Activated CD4-positive, CD25-positive, alpha-beta regulatory T cell treated with anti-CD3 and anti-CD28 coated beads, Interleukin-2, amount 50 U/mL, for 24 hours (primary cell): Measurements from ENCODE around the gene CBX4.

Experiments
- ATAC-seq, 2 donors: fragments of 150-1000 bp; cut with Tn5 transposase; one replicate each; pipeline ENCODE4 v1.10.0; 2021; ENCODE audit warnings: mild to moderate bottlenecking in 1 of 2, moderate library complexity in 1 of 2

Gene CBX4

DNA sequence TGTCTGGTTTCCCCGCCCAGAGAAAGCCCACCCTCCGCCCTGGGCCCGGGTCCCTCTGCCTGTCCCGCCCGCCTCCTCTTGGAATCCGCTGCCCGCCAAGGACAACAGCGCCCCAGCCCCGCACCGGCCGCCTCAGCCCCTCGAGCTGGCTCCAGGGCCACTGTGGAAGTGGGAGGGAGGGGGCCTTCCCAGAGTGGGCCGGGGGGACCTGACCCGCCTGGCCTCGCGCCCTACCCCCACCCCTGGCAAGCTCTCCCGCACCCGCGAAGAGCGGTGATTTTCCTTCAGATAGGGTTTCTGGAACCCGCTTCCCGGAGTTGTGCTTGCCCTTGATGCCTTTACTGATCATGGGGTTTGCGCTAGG, 40.1 kb downstream of the CBX4 start:
- ATAC-seq = no peak

- ATAC-seq = no peak
These were observed 40.7 kb downstream of the CBX4 start for GRCh38 chr17:79798299-79799173.

DNA sequence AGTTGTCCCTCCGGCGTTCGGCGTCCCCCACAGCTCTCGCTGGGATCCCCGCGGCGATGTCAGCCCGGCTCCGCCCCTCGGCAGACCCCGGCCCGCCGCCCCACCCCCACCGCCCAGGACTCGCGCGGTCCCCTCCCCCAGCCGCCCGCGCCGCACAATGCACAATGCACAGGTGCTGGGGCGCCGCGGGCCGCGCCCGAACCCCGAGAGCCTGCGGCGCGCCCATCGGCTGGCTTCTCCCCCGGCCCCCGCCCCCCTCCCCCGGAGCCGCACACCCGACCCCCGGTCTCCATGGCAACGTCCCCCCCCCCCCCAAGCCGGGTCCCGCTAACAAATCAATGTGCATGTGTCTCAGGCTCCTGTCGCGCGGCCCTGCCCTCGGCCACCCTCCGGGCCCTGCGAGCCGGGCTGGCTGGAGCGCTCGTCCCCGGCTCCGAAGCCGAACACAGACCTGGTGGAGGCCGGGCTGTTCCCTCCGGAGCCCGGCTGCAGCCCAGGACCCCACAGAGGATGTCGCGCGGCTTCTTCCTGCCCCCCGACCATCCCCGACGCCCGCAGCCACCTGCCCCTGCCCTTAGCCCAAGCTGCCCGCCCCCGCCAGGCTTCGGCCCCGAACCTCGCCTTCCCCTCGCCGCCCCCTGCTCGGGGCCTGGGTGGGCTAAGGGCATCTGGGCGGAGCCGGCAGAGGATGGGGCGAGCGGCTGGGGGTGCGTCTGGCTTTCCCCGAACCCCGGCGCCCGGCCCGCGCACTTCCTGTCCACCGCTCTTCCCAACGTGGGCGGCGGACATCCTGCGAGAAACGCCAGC, 41.5 kb downstream of the CBX4 start:
- ATAC-seq = peak; percentile 11 to 17

- peak; percentile 90 for ATAC-seq
These were observed 42.3 kb downstream of the CBX4 start, which contains the start of gene CBX8 for GRCh38 chr17:79796763-79797491. CBX8 (minus strand) TSS chr17:79797077; CDS start chr17:79796998, 79 bp downstream.

- ATAC-seq = no peak
These were observed 42.8 kb downstream of the CBX4 start for GRCh38 chr17:79796444-79796762.

GRCh38 chr17:79795795-79796443, 43.3 kb downstream of the CBX4 start:
- no peak for ATAC-seq

GRCh38 chr17:79794659-79795511, 44.4 kb downstream of the CBX4 start:
- ATAC-seq = no peak

DNA sequence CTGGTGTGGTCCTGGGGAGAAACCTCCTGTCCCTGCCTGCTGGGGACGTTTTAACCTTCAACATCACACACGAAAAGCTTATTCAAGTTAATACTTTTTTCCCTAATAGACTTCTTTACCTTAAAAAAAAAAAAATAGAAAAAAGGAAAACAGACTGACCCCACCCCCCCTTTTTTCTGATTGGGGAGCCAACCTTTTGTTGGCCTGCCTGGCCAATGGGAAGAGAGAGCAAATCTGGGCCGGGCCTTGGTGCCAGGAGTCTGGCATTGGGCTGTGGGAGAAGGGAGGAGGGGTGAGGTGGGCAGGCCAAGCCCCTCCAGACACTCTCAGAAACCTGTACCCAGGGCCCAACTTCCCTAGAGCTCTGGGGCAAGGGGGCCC, 45.3 kb downstream of the CBX4 start:
- no peak for ATAC-seq

GRCh38 chr17:79792984-79793923, 46.0 kb downstream of the CBX4 start:
- no peak for ATAC-seq

DNA sequence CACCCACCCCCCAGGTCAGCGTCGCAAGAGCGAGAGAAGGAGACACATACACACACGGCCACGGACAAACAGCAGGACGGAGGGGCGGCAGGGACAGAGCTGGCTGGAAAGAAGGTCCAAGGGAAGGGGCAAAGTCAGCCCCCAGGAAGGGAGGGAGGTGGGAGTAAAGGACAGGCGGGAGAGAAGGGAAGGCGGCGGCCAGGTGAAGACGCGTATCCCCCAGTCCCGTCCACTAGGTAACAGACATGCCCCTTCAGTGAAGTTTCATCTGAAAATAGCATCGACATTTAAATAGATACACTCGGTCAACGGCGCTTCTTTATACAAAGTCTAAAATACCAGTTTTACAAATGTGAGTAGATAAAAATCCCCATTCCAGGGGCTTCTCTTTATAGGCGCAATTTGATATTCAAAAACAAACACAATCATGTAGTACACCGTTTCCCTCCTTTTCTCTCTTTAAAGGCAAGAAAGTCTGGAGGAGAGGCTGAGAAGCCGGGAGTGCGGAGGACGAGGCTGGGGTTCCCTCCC, 46.8 kb downstream of the CBX4 start:
- no peak for ATAC-seq

- ATAC-seq = no peak
These were observed 47.5 kb downstream of the CBX4 start for GRCh38 chr17:79791735-79792161.

GRCh38 chr17:79790805-79791734, 48.2 kb downstream of the CBX4 start:
- ATAC-seq = peak in 1 of 2 donors; percentile 5

DNA sequence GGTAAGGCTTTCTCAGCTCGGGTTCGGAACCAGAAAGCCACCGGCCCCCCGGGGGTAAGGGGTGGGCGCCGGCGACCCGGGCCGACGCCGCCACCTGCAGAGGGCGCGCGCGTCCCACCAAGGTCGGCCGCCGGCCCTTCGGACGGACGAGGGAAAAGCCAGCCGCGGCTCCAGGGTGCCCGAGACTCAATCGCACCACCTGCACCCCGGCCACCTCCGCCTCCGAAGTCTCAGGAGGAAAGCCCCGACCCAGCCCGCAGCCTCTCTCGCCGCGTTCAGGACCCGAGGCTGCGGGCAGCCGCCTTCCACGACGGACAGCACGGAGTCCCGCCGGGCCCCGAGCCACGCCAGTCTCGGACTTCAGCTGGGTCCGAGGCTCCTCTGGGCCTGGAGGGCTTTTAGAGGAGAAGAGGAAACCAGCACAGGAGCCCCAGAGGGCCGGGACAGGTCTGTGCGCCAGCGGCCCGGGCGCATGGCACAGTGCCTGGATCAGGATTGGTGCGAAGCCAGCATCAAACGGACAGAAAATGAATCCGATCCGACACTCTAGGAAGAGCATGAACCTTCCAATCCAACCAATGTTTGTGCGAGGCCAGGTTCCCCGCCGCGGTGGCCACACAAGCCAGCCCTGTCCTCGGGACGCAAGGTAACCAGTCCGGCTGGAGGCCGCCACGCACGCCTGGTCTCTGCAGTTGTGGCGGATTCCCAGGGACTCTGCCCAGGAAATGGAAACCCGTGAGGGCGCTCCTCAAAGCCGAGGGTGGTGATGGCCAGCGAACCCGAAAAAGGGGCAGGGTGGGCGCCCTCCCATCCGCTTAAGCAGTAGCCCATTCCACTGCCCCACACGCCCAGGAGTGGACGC, 49.1 kb downstream of the CBX4 start:
- peak; percentile 35 to 58 for ATAC-seq

DNA sequence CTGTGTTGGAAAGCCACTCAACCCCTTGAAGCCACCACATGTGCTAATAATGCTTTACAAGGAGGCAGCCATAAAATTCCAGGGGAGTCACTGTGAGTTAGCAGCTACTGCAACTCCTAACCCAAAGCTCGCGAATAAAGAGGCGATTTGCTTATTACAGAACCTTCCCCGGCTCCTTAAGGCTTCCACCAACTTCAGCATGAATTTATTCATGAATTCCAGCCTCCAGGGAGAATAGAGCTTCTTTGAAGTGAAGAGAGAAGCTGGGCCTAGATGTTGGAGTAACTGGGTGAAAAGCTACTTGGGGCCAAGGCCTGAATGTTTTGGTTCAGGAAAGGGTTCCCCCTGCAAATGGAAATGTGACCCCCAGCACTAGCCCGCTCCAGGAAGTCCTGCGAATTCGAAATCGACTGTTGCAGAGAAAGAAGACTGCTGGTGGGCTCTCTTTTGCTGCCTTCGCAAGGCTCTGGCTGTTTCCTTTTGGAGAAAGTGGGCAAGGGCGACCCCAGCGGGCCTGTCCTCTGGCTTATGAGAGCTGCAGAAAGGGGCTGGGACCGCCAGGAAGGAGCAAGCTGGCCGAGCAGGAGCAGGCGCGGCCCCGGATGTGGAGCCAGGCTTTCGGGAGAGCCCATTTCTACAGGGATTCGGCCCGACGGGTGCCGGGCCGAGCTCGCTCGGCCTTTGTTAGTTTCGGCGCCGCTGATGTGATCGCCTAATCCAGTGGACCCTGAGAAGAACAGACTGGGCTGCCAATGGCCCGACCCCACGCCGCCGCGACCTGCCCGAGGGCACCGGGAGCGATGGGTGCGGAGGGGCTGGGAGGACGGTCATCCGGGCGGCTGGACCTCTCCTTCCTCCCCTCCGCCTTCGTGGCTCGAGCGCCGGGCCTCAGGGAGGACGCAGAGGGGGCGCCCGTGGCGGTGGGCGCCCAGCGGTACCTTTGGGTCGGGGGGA, 50.0 kb downstream of the CBX4 start:
- no peak for ATAC-seq

GRCh38 chr17:79788455-79788854, 50.8 kb downstream of the CBX4 start:
- ATAC-seq = no peak

GRCh38 chr17:79786930-79787643, 52.2 kb downstream of the CBX4 start:
- ATAC-seq = no peak
